Stimulated activated CD8-positive, alpha-beta memory T cell treated with anti-CD3 and anti-CD28 coated beads, Interleukin-15, amount 100 ng/mL, for 48 hours (primary cell): Measurements from ENCODE around the gene TRAK1.

Experiments used
- DNase-seq, 2 donors: peaks; one replicate each; pipeline ENCODE4 v3.0.0-alpha.2; 2020; ENCODE audit warnings: low read depth in 2 of 2

Gene TRAK1

DNA sequence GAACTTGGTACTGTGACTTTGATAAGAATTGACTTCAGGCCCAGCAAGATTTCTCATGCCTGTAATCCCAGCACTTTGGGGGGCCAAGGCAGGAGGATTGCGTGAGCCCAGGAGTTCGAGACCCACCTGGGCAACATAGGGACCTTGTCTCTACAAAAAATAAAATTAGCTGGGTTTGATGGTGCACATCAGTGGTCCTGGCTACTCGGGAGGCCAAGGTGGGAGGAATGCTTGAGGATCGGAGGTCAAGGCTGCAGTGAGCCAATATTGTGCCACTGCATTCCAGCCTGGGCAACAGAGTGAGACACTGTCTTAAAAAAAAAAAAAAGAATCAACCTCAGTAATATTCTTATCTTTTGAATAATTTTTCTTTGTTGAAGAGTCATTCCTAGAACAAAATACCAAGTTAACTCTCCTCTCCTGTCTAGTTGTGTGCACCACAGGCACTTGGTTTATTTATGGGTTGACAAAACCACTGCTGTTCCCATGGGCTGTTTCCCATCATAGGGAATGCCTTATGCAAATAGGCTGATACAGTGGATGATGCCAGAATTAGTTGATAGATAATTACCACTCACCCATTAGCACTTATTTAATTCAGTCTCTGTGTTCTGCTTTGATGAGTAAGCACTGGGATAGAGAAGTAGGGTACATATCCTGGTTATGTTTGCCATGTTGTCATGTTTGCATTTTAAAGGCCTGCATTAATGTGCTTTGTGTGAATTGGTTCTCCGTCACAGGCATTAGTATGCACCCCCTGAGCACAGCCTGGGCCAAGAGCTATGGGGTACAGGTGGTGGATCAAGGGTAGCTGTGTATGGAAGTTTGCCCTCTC is 32.9 kb downstream of the TRAK1 start:
- DNase-seq = no peak

DNA sequence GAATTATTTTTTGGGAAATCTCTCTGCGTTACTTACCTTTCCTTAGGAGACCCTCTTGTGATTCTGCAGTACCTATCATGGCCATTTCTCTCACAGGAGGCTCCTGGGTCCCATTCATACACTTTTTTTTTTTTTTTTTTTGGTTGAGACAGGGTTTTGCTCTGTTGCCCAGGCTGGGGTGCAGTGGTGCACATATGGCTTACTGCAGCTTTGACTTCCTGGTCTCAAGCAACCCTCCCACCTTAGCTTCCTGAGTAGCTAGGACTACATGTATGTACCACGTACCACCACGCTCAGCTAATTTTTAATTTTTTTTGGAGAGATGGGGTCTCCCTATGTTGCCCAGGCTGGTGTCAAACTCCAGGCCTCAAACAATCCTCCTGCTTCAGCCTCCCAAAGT is 36.1 kb downstream of the TRAK1 start:
- DNase-seq = no peak

DNA sequence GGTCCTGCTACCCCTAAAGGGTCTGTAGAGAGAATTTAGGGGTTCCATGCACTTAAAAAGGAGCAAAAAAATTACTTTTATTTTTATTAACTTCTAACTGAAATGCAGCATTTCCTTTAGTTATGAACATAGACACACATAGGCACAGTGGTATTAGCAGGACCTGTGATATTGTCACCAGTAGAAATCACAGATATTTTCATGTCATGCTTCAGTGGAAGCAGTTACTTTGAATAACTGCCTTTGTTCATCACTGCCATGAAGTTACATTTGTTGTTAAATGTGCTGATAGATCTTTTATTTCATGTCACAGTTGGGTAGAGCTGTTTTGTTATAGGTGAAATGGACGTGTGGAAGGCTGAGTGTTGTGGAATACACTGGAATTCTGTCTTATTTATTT is 37.4 kb downstream of the TRAK1 start:
- no peak for DNase-seq

DNA sequence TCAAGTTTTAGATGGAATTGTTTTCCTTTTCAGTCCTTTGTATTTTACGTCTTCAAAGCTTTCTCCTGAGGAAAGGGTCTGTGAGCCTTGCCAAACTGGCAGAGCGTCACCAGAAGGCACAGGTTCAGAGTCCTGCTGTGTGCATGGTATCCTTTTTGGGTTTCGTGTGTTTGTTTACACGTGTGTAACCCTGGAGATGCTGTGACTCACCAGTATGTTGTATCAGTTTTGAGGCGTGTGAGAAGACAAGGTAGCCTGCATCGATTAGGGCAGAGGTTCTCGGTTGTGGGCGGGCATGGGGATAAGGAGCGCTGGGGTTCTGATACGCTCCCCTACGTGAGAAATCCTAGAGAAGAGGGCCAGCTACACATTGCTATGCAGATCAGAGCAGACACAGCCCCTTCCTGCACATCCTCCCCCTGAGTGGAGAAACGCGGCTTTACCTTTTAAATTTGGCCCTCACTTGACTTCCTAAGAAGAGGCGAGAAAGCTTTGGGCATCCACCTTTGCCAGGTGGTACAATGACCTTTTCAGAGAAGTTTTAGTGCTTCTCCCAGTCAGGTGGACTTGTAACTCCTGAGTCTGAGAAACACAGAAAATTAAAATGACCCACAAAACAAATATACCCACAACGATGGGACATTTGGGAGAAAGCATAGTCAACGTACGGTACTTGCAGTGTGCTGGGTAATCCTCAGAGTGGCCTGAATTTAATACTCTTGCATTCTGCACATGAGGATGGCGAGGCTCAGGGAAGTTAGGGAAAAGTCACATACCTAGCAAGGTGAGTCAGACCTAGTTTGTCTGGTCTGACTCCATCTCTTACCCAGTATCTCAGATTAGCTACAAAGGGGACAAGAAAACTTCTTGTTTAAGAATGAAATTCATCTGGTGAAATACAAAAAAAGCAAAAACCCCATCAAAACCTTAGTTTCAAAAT is 38.1 kb downstream of the TRAK1 start:
- no peak for DNase-seq

DNA sequence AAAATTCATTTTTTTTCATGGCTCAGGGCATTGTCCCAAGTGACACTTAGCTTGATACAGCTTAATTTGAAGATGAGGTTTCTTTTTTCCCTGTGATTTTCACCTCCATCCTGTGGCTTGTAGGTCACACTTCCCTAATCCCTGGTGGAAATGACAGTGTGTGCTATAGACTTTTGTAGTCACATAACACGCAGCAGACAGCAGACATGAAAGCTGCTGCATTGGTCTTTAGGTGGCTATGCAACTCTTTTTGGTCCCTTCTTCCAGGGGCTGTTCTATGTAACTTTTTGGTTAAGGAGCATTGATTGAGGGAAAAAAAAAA is 38.8 kb downstream of the TRAK1 start:
- no peak for DNase-seq

DNA sequence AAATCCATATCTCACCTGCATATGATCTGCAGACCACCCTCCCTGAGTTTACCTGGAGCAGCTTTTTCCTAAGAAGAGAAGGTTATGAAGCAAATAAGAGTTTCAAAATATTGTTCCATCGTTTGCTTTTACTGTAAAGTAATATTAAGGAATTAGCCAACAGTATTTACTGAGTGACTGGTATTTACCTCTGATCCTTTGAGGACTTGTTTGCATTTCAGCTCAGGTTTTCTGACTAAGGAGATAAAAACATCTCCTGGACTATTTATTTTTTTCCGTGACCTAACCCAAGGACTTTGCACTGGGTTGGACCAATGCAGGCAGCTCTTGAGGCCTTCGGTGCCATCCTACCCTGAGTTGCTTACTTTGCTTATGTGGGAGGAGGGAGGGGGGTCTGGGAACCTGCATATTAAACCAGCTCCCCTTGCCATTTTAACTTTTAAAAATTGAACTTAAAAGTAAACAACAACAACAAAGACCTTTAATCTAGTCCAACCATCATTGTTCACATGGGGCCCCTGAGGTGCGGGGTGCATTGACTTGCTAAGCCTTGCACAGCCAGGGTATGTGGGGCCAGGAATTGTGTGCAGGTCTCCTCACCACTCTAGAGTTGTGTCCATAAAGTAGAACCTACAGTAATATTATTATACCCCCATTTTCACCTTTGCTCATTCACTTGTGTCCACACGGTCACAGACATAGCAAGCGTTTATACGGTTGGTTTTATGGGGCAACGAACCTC is 39.3 kb downstream of the TRAK1 start:
- no peak for DNase-seq

DNA sequence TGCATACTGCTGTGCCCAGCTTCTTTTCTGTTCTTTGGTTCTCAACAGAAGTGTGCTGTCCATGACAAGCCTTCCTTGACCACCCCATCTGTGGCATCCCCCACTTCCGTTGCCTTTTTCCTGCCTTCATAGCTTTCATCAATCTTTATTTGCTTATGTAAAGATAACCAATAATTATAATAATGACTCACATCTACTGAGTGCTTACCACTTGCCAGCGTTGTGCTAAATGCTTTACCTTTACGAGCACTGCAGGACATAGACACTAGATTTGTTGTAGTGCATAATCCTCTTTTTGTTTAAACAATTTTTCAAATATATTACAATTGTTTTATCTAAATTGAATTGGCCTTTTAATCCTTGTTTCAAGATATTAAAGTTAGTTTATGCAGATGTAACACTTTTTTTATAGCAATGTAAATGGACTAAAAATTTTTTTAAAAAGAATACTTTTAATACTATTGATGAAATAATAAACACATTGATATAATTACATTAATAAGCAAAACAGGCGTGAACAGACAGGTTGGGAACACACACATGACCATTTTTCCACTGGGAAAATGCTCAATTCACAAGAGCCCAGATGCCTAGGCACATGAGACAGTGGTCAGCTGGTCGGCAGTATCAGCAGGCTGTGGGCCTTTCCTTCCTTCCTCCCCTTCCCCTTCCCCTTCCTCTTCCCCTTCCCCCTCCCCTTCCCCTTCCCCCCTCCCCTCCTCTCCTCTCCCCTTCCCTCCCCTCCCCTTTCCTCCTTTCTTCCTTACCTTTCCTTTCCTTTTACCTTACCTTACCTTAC is 42.5 kb downstream of the TRAK1 start:
- DNase-seq = no peak

DNA sequence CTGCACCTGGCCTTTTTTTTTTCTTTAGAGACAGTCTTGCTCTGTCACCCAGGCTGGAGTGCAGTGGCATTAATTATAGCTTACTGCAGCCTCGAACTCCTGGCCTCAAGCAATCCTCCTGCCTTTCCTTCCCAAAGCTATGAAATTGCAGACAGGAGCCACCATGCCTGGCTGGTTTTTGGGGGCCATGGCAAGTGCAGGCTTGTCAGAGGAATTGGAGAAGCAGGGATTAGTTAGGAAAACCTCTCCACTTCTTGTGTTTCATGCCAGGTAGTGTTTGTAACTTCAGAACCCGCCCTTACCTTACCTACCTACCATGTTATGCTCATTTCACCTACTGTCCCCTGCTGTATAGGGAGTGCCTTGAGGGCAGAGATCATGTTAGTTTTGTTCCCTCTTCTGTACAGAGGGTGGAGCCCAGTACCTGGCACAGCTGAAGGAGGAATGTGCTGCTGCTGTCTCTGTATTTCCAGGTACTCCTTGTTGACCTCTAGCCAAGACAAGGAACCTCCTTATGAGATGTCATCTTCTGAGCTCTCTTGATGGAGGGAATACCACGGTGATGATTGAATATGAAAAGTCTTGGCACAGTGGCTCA is 43.8 kb downstream of the TRAK1 start:
- DNase-seq = no peak

DNA sequence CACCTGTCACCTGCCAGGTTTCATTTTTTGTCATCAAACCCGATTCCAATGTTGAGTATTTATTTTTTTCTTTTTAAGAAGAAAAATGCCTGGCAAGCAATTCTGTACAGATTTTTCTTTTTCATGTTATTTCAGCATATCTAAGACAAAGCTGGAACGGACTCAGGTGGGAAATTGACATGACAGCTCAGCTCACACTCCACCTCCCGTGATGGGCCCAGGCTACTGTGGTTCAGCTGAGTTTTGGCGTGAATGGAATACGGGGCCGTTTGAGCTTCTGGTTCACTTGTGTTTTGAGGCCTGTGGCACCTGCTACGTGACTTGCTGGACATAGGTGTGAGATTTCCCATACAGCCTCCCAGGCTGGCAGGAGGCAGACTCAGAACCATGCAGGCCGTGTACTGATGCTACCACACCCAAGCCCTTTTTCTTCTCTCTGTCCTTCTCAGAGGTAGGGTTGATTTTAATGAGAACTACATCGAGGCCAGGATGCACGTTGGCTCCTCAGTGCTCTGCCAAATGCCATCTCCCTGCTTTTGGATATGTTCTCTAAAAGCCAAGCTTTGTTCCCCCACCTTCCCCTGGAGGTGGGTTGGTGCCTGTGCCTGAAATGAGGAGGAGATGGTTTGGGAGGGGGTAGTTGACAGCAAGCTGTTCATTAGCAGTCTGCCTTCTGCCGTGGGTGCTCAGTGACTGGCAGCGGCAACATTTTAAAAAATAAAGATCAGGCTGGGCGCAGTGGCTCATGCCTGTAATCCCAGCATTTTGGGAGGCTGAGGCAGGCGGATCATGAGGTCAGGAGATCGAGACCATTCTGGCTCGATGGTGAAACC is 48.7 kb downstream of the TRAK1 start:
- DNase-seq = no peak

DNA sequence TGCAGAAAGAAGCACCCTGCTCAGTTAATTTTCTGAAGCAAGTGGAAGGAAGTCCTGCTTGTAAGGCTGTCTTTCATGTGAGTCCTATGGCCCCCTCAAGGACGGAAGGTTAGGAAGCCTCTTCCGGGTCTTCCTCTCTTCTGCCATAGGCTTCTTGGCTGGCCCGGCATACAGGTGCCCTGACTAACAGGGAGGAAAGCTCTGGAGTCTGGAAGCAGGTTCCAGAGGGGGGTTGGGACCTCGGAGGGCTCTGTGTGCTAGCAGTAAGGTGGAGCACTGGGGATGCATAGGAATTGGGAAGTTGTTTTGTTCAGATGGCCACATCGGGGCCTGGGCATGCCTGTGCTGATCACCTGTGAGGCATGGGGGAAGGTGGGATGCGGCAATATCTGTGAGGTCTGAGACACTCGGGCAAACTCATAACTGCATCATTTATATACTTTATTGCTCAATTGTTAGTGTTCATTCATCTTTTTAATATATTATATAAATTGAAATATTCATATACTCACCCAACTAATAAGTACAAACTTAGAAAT is 49.6 kb downstream of the TRAK1 start:
- DNase-seq = no peak

DNA sequence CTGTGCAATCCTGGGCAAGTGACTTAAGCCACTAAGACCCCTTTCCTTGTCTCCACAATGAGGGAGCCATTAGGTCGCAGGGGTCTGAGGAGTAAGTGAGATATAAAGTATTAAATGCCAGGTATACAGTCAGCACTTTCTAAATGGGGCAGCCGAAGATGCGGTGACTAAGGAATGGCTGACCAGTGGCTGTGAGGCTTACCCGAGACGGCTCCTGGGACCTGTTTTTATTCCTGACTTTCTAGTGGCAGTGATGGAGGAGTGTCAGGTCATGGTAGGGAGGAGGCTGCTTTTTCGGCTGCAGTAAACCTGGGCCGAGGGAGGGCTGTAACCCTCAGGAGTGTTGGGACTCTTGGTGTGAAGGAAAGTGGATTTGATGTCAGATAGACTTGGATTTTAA is 52.3 kb downstream of the TRAK1 start:
- DNase-seq = no peak

DNA sequence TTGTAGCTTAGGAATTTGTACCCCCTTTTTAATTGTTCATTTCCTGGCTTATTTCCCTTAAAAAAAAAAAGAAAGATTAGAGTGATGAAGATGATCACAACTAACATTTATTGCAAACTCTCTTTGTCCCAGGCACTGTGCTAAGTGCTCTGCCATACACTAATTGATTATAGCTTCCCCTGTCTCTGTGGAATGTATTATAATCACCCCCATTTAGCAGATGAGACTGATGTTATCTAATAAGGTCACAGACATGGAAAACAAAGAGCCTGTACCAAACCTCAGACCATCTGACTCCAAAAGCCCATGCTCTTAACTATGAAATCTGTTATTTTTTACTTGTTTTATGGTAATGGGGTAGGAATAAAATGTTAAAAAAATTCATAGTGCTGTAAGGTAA is 53.1 kb downstream of the TRAK1 start:
- no peak for DNase-seq

DNA sequence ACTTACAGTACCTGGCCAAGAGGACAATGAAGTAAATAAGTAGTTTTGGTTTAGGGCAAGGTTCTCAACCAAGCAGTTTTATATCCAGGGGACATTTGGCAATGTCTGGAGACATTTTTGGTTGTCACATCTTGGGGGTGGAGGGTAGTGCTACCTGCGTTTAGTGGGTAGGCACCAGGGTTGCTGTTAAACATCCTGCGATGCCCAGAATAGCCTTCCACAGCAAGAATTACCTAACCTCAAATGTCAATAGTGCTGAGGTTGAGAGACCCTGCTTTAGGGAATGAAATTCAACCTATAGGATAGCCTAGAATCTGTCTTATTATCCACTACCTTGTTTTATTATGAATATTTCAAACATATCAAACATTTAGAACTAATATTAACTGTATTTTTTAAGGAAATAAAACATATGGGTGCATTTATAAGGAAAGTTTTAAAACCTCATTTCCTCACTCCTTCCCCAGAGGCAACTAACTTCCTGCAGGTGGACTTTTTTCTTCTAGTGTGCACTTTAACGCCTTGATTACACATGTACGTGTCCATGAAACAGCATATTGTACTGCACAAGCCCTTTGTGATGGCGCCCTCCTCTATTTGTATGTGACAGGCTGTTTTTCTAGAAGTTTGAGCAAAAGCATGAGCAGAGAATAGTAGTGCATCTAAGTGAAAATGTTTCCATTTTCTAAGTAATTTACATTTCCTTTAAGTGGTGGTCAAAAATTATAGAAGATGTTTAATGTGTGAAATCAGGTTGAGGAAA is 57.1 kb downstream of the TRAK1 start:
- no peak for DNase-seq

DNA sequence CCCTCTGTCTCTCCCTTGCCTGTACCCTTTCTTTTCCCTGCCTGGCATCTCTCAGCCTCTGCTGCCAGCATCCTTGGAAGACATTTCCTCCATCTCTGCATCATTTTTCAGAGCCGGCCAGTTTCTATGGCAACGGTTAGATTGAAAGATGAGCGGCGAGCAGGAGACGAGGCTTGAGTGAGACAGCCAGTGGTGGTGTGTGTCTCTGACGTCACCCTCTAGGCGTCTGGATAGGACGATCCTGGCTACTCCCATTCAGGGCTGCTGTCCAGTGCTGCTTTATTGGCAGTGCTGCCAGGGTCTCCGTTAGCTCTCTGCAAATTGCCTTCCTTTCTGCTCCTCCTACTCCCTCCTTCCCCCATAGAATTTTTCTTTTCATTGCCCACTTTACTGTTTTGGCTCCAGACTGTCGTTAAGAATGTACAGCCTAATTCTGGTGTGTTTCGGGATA is 57.9 kb downstream of the TRAK1 start:
- DNase-seq = no peak

DNA sequence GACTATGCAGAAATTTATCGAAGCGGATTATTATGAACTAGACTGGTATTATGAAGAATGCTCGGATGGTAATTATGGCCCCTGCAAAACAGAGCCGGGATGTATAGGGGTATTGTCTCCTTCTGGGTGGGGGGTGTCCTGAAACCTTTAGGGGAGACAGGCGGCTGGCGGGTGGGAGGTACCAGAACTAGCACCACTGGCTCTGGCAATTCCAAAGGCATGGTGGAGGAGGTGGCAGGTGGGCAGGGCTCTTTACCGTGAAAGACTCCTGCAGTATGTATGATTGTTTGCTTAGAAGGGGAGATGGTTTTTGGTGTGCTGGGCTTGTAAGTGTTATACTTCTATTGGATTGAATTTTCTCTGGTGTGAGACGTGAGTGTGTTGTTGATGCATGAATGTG is 58.4 kb downstream of the TRAK1 start:
- no peak for DNase-seq

DNA sequence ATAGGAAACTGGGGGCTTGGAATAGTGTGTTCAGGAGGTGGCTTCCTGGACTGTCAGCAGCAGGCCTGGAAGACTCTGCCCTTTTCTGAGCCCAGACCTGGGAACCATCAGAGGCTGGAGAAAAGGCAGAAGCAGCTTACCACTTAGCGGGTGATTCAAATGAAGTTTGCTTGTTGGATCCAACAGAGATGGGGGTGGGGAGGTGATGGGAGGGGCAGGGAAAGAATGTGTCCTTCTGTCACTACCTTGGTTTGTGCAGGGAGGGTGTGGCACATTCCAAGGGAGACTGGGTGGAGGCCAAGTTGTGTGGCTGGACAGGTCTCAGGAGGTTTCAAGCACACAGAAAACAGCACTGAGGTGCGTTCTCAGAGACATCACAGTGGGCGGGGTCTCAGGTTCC is 58.8 kb downstream of the TRAK1 start:
- DNase-seq = no peak

DNA sequence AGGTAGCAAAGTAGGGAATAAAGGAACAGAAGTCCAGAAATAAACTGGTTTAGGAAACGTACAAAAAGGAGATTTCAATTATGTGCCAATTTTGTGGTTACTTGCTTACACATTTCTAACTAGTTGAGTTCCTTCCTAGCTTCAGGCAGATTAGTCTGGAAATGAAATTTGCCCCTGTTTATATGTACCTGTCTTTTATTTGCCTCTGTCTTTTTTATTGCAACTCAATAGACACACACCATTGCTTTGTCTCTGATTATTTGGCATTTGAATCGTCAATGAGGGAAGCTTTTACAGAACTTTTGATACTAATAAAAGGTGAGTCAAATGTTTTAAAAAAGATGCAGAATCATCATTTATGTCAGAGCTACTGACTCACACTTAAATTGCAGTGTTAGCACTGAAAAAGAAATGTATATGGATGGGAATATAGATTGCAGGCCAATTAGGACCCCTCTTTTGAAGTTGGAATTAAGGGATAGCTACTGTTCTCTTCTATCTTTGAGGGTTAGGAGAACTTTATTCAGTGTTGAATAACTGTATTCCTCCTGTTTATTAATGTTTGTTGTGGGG is 60.5 kb downstream of the TRAK1 start:
- DNase-seq = no peak

DNA sequence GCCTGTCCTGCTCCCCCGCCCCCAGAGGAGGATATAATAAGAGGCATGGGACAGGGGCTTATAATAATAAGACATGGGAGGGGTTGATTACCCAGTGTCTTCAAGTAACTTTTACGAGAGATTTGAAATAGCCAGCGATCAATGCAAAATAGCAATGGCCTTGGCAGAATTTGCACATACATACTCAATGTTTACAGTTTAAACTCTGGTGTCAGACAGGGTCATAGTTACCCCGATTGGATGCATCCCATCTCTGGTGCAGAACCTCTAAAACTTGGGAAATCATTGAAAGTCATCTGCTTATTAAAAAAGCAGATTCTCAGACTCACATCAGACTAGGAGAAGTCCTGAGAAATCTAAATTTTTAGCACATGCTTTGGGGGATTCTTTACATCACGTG is 61.0 kb downstream of the TRAK1 start:
- no peak for DNase-seq

DNA sequence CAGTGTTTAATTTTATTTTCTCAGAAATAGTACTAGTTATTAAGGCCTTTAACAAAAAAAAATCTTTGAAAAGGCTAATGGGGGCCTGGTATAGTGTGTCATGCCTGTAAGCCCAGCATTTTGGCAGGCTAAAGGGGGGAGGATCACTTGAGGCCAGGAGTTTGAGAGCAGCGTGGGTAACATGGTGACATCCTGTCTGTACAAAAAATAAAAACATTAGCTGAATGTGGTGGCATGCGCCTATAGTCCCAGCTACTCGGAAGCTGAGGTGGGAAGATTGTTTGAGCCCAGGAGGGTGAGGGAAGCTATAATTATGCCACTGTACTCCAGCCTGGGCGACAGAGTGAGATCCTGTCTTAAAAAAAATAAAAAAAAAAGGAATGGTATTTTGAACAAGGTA is 61.9 kb downstream of the TRAK1 start:
- no peak for DNase-seq
